Transverse colon (tissue), 4 donors: ENCODE measurements around the gene ERP44. TPM values are rescaled to one million over a fixed set of nuclear protein-coding genes. Genes with fewer than 3 reads are reported as not detected.

Experiments used
- DNase-seq: peaks from one replicate; pipeline ENCODE4 v3.0.0-alpha.2; 2019
- H3K27ac ChIP-seq, 4 donors: fragments of 200-600 bp; sonication (generic); 2 replicates each; pipeline ENCODE4 v1.5.1; 2016 to 2018; ENCODE audit warnings: inconsistent platforms in 4 of 4
- H3K27me3 ChIP-seq: fragments of 200-600 bp; sonication (generic); 2 replicates; pipeline ENCODE4 v1.5.1; 2017; ENCODE audit warnings: inconsistent platforms
- H3K36me3 ChIP-seq, 4 donors: fragments of 200-600 bp; sonication (generic); 2 replicates each; pipeline ENCODE4 v1.5.1; 2017 to 2019; ENCODE audit warnings: inconsistent platforms in 4 of 4
- H3K4me1 ChIP-seq, 4 donors: fragments of 200-600 bp; sonication (generic); 2 replicates each; pipeline ENCODE4 v1.5.1; 2017 to 2020; ENCODE audit warnings: inconsistent platforms in 4 of 4
- H3K4me3 ChIP-seq, 4 donors: fragments of 200-600 bp; sonication (generic); 1 replicate in 1 of 4; 2 replicates in 3 of 4; pipeline versions ENCODE4 v1.5.1 to v1.6.1; 2017 to 2019; ENCODE audit warnings: inconsistent platforms in 4 of 4
- H3K9me3 ChIP-seq, 2 donors: fragments of 200-600 bp; sonication (generic); 2 replicates each; pipeline ENCODE4 v1.5.1; 2017 to 2019; ENCODE audit warnings: inconsistent platforms in 2 of 2
- EP300 ChIP-seq: sonication (generic); formaldehyde crosslinking; IDR thresholded peaks from one replicate; pipeline ENCODE4 v1.6.1; 2017; ENCODE audit warnings: antibody characterized with exemption, low read depth
- POLR2A ChIP-seq: fragments of 450-650 bp; IDR thresholded peaks from one replicate; pipeline ENCODE4 v1.6.1; 2016; ENCODE audit warnings: antibody characterized with exemption, mild to moderate bottlenecking, moderate library complexity
- POLR2AphosphoS5 ChIP-seq, 3 donors: sonication (generic); formaldehyde crosslinking; IDR thresholded peaks; one replicate each; pipeline ENCODE4 v1.6.1; 2016; ENCODE audit warnings: antibody characterized with exemption in 3 of 3
- WGBS, 2 donors: methylation state at CpG; one replicate each; pipeline ENCODE4 v1.1.5; 2018; ENCODE audit warnings: low coverage in 1 of 2; 5-methylcytosine and 5-hydroxymethylcytosine counted together
- in situ Hi-C, 4 donors: fragments of 200-750 bp; cut with MboI; loops; one replicate each; pipeline versions ENCODE4 v1.15.0 to v1.15.1; 2017; ENCODE audit warnings: low sequenced_read_pairs in 3 of 4, low pct_ligation_motif_present in 1 of 4, low pct_unique_long_range_greater_than_20kb in 1 of 4
- intact Hi-C: fragments of 100-400 bp; cut with DNase I; formaldehyde crosslinking; loops from one replicate; pipeline ENCODE4 v1.15.1; 2023; ENCODE audit warnings: low total_unique reads
- total RNA-seq, 4 donors: library from RNA; depleted of rRNA; stranded (reverse); fragments of >200 nt; gene quantifications; one replicate each; pipeline ENCODE4 v1.1.0, GENCODE V29; 2016
- TF ChIP-seq, protein P1 (sequence below), 5 experiments: fragments of 200-600 bp in 3 of 5; fragments of 450-650 bp in 2 of 5; sonication (generic) in 3 of 5; IDR thresholded peaks; 1 replicate in 2 of 5; 2 replicates in 3 of 5; pipeline ENCODE4 v1.5.1; 2016 to 2017; ENCODE audit warnings: antibody characterized with exemption in 5 of 5, inconsistent platforms in 3 of 5, mild to moderate bottlenecking in 2 of 5, moderate library complexity in 1 of 5

The ERP44 gene
- total RNA-seq, 4 donors from 2014 or later, result 7.8 to 18.7 (median 16.4) TPM

DNA sequence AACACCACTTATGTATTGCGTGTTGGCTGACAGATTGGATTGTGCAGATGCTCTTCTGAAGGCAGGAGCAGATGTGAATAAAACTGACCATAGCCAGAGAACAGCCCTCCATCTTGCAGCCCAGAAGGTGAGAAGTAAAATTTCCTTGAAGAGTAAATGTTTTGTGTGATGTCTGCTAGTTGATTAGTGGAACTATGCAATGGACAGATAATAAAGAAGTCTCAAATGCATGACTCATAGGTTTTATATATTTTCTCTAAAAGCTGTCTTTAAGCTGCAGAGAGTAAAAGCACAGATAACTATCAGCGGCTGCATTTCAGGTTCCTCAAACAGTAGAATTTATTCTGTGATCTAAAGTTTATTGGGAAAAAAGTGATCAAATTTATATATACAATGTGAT, 27.6 kb upstream of the ERP44 start:
- Histone ChIP-seq H3K4me1 (no peaks in the 10 kb centered on the region), H3K27ac (no peak overlapping the region), H3K4me3 (no peak overlapping the region), H3K9me3 (no peaks in the 10 kb centered on the region), H3K27me3 (no peaks in the 10 kb centered on the region), H3K36me3 (no peaks in the 10 kb centered on the region)
- in situ Hi-C loops (no loop called here), intact Hi-C loops (no loop called here)
- TF ChIP-seq, protein P1, sequence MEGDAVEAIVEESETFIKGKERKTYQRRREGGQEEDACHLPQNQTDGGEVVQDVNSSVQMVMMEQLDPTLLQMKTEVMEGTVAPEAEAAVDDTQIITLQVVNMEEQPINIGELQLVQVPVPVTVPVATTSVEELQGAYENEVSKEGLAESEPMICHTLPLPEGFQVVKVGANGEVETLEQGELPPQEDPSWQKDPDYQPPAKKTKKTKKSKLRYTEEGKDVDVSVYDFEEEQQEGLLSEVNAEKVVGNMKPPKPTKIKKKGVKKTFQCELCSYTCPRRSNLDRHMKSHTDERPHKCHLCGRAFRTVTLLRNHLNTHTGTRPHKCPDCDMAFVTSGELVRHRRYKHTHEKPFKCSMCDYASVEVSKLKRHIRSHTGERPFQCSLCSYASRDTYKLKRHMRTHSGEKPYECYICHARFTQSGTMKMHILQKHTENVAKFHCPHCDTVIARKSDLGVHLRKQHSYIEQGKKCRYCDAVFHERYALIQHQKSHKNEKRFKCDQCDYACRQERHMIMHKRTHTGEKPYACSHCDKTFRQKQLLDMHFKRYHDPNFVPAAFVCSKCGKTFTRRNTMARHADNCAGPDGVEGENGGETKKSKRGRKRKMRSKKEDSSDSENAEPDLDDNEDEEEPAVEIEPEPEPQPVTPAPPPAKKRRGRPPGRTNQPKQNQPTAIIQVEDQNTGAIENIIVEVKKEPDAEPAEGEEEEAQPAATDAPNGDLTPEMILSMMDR (IDR thresholded peaks at IDR 0.05), result no peak
- 95 to 96% methylated on average over 2 of the region's 2 CpGs for WGBS, 2 donors
- DNase-seq, result no peak

DNA sequence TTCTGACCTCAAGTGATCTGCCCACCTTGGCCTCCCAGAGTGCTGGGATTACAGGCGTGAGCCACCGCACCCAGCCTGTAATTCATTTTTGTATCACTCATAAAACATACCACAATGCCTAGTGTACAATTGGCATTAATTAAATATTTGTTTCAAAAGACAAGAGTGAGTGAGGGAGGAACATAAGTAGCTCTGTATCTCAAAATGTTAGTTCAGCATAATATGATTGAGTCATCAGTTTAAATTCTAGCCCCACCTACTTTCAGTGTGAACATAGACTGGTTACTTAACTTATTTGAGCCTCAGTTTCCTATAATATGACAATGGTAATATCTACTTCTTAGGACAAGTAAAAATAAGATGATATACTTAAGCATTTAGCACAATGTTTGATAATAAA, 27.1 kb upstream of the ERP44 start:
- 93% methylated on average over 2 of the region's 2 CpGs; no CpG with 5 or more reads in 1 of the 2 donors for WGBS, 2 donors
- no peaks in the 10 kb centered on the region for H3K36me3 ChIP-seq
- H3K4me1 ChIP-seq, result no peaks in the 10 kb centered on the region
- intact Hi-C loops, result no loop called here
- no peak for TF ChIP-seq POLR2A
- TF ChIP-seq, protein P1 (IDR thresholded peaks at IDR 0.05), result no peak
- no peak for TF ChIP-seq EP300
- TF ChIP-seq POLR2AphosphoS5 (IDR thresholded peaks at IDR 0.05), result no peak
- no peaks in the 10 kb centered on the region for H3K27me3 ChIP-seq
- no peaks in the 10 kb centered on the region for H3K9me3 ChIP-seq
- no peak overlapping the region for H3K27ac ChIP-seq
- DNase-seq, result no peak
- no peak overlapping the region for H3K4me3 ChIP-seq
- in situ Hi-C loops, result no loop called here

DNA sequence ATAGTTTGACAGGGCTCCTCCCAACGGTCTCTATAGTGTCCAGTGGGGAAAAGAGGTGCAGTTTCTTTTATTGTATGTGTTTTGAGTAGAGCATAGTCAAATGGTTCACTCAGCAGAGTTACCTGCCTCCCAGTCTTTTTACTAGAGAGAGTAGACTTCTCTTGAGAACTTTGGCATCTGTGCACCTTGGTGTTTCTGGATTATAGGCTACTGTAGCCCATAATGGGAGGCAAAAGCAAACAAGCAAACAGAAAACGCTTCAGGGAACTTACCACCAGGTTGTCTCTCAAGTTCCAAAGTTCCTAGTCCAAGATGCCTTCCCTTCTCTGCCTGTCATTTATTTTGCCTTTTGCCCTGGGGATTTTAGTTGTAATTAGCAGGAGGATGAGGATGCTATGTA, 26.4 kb upstream of the ERP44 start:
- H3K27me3 ChIP-seq, result no peaks in the 10 kb centered on the region
- in situ Hi-C loops, result no loop called here
- no peak overlapping the region for H3K27ac ChIP-seq
- TF ChIP-seq EP300, result no peak
- no peak for TF ChIP-seq POLR2A
- TF ChIP-seq, protein P1 (IDR thresholded peaks at IDR 0.05), result no peak
- TF ChIP-seq POLR2AphosphoS5 (IDR thresholded peaks at IDR 0.05), result no peak
- 65 to 74% methylated on average over 2 of the region's 2 CpGs for WGBS, 2 donors
- H3K36me3 ChIP-seq, result no peaks in the 10 kb centered on the region
- intact Hi-C loops, result no loop called here
- no peaks in the 10 kb centered on the region for H3K9me3 ChIP-seq
- no peak for DNase-seq
- no peak overlapping the region for H3K4me3 ChIP-seq
- no peaks in the 10 kb centered on the region for H3K4me1 ChIP-seq

DNA sequence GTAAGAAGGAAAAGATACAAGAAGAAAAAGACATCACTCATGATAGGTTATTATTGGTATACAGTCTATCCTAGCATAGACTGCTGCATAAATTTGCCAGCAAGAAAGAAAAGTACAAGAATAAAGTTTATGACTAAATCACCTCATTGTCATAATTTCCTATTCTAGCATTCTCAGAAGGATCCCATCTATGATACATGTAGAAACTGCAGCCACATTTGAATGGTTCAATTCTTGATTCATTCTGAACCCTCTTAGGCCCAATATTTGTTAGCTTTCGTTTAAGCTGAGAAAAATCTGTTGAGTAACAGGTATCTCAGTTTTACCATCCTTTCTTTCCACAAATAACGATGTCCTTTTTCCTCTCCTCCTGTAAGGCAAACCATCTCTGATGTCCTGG, 21.5 kb upstream of the ERP44 start:
- no peaks in the 10 kb centered on the region for H3K9me3 ChIP-seq
- no peak overlapping the region for H3K27ac ChIP-seq
- intact Hi-C loops (no loop called here), in situ Hi-C loops (no loop called here)
- H3K27me3 ChIP-seq, result no peaks in the 10 kb centered on the region
- no peaks in the 10 kb centered on the region for H3K4me1 ChIP-seq
- no peak for DNase-seq
- no peak for TF ChIP-seq POLR2AphosphoS5 (IDR thresholded peaks at IDR 0.05)
- TF ChIP-seq POLR2A, result no peak
- TF ChIP-seq EP300, result no peak
- TF ChIP-seq, protein P1 (IDR thresholded peaks at IDR 0.05), result no peak
- H3K4me3 ChIP-seq, result no peak overlapping the region
- 91% methylated on average over 1 to 2 of the region's 2 CpGs for WGBS, 2 donors
- H3K36me3 ChIP-seq, result no peaks in the 10 kb centered on the region
